Spleen (tissue), 11 donors: ENCODE results near the gene NANOS3. TPM values are rescaled to one million over a fixed set of nuclear protein-coding genes. Genes with fewer than 3 reads are reported as not detected.
"Not testable (repeated sequence)": the region's sequence is repeated elsewhere in the genome, so short reads cannot be mapped to it uniquely, and the experiment has no call there.

ENCODE experiments used
- DNase-seq: peaks from one replicate; pipeline ENCODE4 v3.0.0-alpha.2; 2020
- H3K27ac ChIP-seq, 8 donors: fragments of 200-600 bp; sonication (generic) in 7 of 8; 1 replicate in 4 of 8; 2 replicates in 4 of 8; pipeline versions ENCODE4 v1.5.0 to v1.8.0; 2016 to 2021; ENCODE audit warnings: inconsistent platforms in 4 of 8, mild to moderate bottlenecking in 4 of 8, moderate library complexity in 1 of 8
- H3K27me3 ChIP-seq, 7 donors: fragments of 200-600 bp; sonication (generic) in 6 of 7; replicated peaks in 1 of 7; 1 replicate in 4 of 7; 2 replicates in 3 of 7; pipeline versions ENCODE4 v1.5.0 to v1.8.0; 2016 to 2021; ENCODE audit warnings: inconsistent platforms in 3 of 7, mild to moderate bottlenecking in 1 of 7
- H3K36me3 ChIP-seq, 6 donors: fragments of 200-600 bp; sonication (generic) in 5 of 6; 1 replicate in 4 of 6; 2 replicates in 2 of 6; pipeline versions ENCODE4 v1.5.0 to v1.8.0; 2016 to 2021; ENCODE audit warnings: inconsistent platforms in 2 of 6
- H3K4me1 ChIP-seq, 6 donors: fragments of 200-600 bp; sonication (generic) in 5 of 6; 1 replicate in 3 of 6; 2 replicates in 3 of 6; pipeline versions ENCODE4 v1.5.0 to v1.8.0; 2016 to 2021; ENCODE audit warnings: inconsistent platforms in 3 of 6
- H3K4me3 ChIP-seq, 8 donors: fragments of 200-600 bp; sonication (generic) in 7 of 8; 1 replicate in 4 of 8; 2 replicates in 4 of 8; pipeline versions ENCODE4 v1.5.0 to v1.8.0; 2016 to 2021; ENCODE audit warnings: inconsistent platforms in 4 of 8, mild to moderate bottlenecking in 4 of 8, moderate library complexity in 2 of 8
- H3K9me3 ChIP-seq, 8 donors: fragments of 200-600 bp; sonication (generic) in 7 of 8; 1 replicate in 4 of 8; 2 replicates in 4 of 8; pipeline versions ENCODE4 v1.5.0 to v1.8.0; 2016 to 2021; ENCODE audit warnings: inconsistent platforms in 4 of 8
- POLR2A ChIP-seq, 3 donors: fragments of 450-650 bp; IDR thresholded peaks; one replicate each; pipeline ENCODE4 v1.5.1; 2017; ENCODE audit warnings: antibody characterized with exemption in 3 of 3, mild to moderate bottlenecking in 1 of 3
- POLR2AphosphoS5 ChIP-seq, 3 donors: sonication (generic); formaldehyde crosslinking; IDR thresholded peaks; one replicate each; pipeline ENCODE4 v1.5.1; 2017; ENCODE audit warnings: antibody characterized with exemption in 3 of 3
- WGBS, 5 donors: extraction: QIAGEN DNeasy Blood & Tissue Kit in 3 of 5; methylation state at CpG; one replicate each; pipeline versions ENCODE4 v1.1.5 to v1.1.7; 2013 to 2018; 5-methylcytosine and 5-hydroxymethylcytosine counted together
- intact Hi-C: fragments of 100-400 bp; cut with DNase I; formaldehyde crosslinking; loops from one replicate; pipeline ENCODE4 v1.15.0; 2023; ENCODE audit warnings: low total_unique reads
- polyA plus RNA-seq, 3 donors: library from polyadenylated mRNA; stranded (reverse); fragments of 200-250 nt; gene quantifications; one replicate each; pipeline ENCODE4 v1.2.1, GENCODE V29; 2013
- total RNA-seq, 7 donors: library from RNA; depleted of rRNA in 3 of 7; stranded (reverse); fragments of >200 nt in 3 of 7; fragmentation: NEBNext Ultra II Directional in 4 of 7; extraction: Animal tissue kit (Norgen Biotek cat#: 25700) in 4 of 7; gene quantifications; one replicate each; pipeline versions ENCODE4 v1.1.0 to v1.2.1, GENCODE V29; 2016 to 2021
- TF ChIP-seq, protein P1 (sequence below), 11 experiments: fragments of 200-600 bp in 7 of 11; fragments of 450-650 bp in 4 of 11; sonication (generic) in 4 of 11; IDR thresholded peaks in 8 of 11; conservative IDR thresholded peaks in 3 of 11; 1 replicate in 7 of 11; 2 replicates in 4 of 11; pipeline versions ENCODE4 v1.4.0 to v1.8.0; 2016 to 2021; ENCODE audit warnings: antibody characterized with exemption in 11 of 11, inconsistent platforms in 4 of 11, mild to moderate bottlenecking in 1 of 11
- donor health status: healthy with polysubstance abuse.
- donor health status: DM: no; HTN: no; CAD: no; lungs with moderate emphysema.
- donor health status: DM: no; HTN: no; CAD: no.
- donor health status: Bipolar disorder and iron deficiency.
- donor health status: healthy.
- donor health status: DM: no; HTN: no; CAD: no.
- donor health status: DM: yes; HTN: yes; CAD: no.

The NANOS3 gene
- total and polyA plus RNA-seq, 10 donors = 0.42 to 0.99 (median 0.52) TPM; not detected in 7

DNA sequence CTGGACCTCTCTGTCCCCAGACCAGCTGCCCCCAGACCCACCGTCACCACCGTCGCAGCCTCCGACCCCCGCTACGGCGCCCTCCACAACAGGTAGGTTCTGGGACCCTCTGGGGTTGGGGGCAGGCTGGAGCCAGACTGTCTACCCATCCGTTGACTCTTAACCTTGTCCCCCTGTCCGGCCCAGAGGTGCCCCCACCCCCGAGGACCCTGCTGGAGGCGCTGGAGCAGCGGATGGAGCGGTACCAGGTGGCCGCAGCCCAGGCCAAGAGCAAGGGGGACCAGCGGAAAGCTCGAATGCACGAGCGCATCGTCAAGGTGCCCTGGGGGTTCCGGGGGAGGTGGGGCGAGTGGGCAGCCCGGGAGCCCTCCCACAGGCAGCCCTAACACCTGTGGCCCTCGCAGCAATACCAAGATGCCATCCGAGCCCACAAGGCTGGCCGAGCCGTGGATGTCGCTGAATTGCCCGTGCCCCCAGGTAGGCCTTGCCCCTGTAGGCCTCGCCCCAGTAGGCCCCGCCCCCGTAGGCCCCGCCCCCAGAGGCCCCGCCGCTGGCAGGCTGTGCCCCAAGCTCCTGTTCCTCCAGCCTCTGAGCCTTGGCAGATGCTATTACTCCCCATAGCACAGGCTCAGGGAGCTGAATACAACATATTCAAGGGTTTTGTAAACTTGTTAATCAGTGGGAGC, 41.9 kb downstream of the NANOS3 start:
- no peak overlapping the region for H3K4me3 ChIP-seq

DNA sequence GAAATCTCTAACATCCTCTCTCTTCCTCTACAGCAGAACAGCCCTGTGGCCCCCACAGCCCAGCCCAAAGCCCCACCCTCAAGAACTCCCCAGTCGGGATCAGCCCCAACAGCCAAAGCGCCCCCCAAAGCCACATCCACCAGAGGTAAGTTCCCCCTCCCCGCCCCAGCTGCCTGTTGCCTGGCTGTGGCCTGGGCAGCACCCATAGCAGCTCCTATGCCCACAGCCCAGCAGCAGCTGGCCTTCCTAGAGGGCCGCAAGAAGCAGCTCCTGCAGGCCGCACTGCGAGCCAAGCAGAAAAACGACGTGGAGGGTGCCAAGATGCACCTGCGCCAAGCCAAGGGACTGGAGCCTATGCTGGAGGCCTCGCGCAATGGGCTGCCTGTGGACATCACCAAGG, 43.6 kb downstream of the NANOS3 start:
- Histone ChIP-seq H3K27ac (no peak overlapping the region), H3K36me3 (peaks cover 0 to 100% (median 69%) of the 10 kb centered on the region in 6 donors), H3K4me1 (peaks cover 0 to 8% (median 0%) of the 10 kb centered on the region in 6 donors), H3K27me3 (no peaks in the 10 kb centered on the region), H3K9me3 (peaks cover 0 to 12% (median 4%) of the 10 kb centered on the region in 8 donors), H3K4me3 (no peak overlapping the region)
- WGBS, 5 donors = 96 to 100% (median 99%) methylated on average over 11 of the region's 11 CpGs
- intact Hi-C loops = no loop called here
- no peak for DNase-seq
- TF ChIP-seq, protein P1, sequence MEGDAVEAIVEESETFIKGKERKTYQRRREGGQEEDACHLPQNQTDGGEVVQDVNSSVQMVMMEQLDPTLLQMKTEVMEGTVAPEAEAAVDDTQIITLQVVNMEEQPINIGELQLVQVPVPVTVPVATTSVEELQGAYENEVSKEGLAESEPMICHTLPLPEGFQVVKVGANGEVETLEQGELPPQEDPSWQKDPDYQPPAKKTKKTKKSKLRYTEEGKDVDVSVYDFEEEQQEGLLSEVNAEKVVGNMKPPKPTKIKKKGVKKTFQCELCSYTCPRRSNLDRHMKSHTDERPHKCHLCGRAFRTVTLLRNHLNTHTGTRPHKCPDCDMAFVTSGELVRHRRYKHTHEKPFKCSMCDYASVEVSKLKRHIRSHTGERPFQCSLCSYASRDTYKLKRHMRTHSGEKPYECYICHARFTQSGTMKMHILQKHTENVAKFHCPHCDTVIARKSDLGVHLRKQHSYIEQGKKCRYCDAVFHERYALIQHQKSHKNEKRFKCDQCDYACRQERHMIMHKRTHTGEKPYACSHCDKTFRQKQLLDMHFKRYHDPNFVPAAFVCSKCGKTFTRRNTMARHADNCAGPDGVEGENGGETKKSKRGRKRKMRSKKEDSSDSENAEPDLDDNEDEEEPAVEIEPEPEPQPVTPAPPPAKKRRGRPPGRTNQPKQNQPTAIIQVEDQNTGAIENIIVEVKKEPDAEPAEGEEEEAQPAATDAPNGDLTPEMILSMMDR (IDR thresholded peaks at IDR 0.05 in 8 of 11, conservative IDR thresholded peaks at IDR 0.05 in 3 of 11) = no peak
- TF ChIP-seq POLR2A (IDR thresholded peaks at IDR 0.05) (no peak), POLR2AphosphoS5 (IDR thresholded peaks at IDR 0.05) (no peak)

More for the DNA sequence above, 41.9 kb downstream of the NANOS3 start:
- peaks cover 0 to 8% (median 0%) of the 10 kb centered on the region in 6 donors for H3K4me1 ChIP-seq
- TF ChIP-seq POLR2A (IDR thresholded peaks at IDR 0.05) (no peak), POLR2AphosphoS5 (IDR thresholded peaks at IDR 0.05) (no peak)
- TF ChIP-seq, protein P1 (IDR thresholded peaks at IDR 0.05 in 8 of 11, conservative IDR thresholded peaks at IDR 0.05 in 3 of 11) = no peak
- H3K9me3 ChIP-seq = peaks cover 0 to 12% (median 4%) of the 10 kb centered on the region in 8 donors
- peaks cover 0 to 100% (median 71%) of the 10 kb centered on the region in 6 donors for H3K36me3 ChIP-seq
- 90 to 97% (median 94%) methylated on average over 23 to 34 of the region's 34 CpGs for WGBS, 5 donors
- intact Hi-C loops = no loop called here
- no peaks in the 10 kb centered on the region for H3K27me3 ChIP-seq
- no peak overlapping the region for H3K27ac ChIP-seq
- no peak for DNase-seq

DNA sequence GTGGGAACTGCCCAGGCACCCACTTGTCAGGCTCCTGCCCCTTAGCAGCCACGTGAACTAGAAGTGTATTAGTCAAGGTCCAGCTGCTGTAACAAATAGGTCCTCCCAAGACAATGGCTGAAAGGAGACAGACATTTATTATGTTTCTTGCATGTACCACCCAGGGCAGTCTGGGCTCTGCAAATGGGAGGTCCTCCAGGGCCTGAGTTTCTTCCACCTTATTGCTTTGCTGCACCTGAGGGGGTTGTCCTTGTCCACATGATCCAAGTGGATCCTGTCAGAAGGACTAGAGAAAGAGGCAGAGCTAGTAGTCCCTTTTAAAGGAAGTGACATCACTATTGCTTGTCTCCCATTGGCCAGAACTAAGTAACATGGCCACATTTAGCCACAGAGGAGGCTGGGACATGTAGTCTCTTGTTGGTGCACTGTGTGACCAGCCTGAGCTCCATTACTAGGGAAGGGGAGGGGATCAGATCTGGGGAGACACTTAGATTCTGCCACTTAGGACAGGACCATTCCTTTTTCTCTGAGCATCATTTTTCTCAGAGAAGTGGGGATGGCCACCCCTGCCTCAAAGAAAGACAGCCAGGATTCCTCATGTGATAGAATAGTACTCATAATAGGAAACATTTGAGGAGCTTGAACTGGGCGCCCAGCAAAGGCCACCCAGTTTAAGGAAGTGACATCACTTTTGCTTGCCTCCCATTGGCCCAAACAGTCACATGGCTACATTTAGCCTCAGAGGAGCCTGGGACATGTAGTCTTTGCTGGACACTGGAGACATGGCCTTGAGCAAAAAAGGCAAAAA, 44.2 kb downstream of the NANOS3 start:
- H3K9me3 ChIP-seq = peaks cover 0 to 12% (median 4%) of the 10 kb centered on the region in 8 donors
- 67 to 98% (median 90%) methylated on average over 1 to 2 of the region's 2 CpGs for WGBS, 5 donors
- no peak overlapping the region for H3K27ac ChIP-seq
- no peak overlapping the region for H3K4me3 ChIP-seq
- intact Hi-C loops = no loop called here
- no peaks in the 10 kb centered on the region for H3K27me3 ChIP-seq
- H3K4me1 ChIP-seq = peaks cover 0 to 9% (median under 1%) of the 10 kb centered on the region in 6 donors
- no peak for DNase-seq
- no peak for TF ChIP-seq POLR2AphosphoS5 (IDR thresholded peaks at IDR 0.05)
- TF ChIP-seq, protein P1 (IDR thresholded peaks at IDR 0.05 in 8 of 11, conservative IDR thresholded peaks at IDR 0.05 in 3 of 11) = no peak
- peaks cover 0 to 97% (median 65%) of the 10 kb centered on the region in 6 donors for H3K36me3 ChIP-seq

DNA sequence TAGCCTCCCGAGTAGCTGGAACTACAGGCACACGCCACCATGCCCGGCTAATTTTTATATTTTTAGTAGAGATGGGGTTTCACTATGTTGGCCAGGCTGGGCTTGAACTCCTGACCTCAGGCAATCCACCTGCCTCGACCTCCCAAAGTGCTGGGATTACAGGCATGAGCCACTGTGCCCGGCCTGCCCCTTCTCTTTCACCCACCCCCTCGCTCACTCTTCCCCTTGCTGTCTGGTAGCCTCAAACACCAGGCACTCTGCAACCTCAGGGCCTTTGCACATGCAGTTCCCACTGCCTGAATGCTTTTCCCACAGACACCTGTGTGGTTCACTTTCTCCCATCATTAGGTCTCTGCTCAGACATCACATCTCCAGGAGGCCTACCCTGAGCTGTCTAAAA, 45.2 kb downstream of the NANOS3 start:
- intact Hi-C loops, DNase-seq, H3K4me3 ChIP-seq, H3K27ac ChIP-seq, H3K27me3 ChIP-seq: not testable (repeated sequence)
- Histone ChIP-seq H3K36me3 (peaks cover 0 to 97% (median 71%) of the 10 kb centered on the region in 6 donors), H3K9me3 (peaks cover 0 to 12% (median 4%) of the 10 kb centered on the region in 8 donors), H3K4me1 (peaks cover 0 to 18% (median 3%) of the 10 kb centered on the region in 6 donors)
- 90 to 99% (median 96%) methylated on average over 6 of the region's 6 CpGs for WGBS, 5 donors
